Large intestine (tissue), 12 donors: ENCODE results near the gene RPL4. TPM values are rescaled to one million over a fixed set of nuclear protein-coding genes. Genes with fewer than 3 reads are reported as not detected.
A peak's percentile ranks its signal among the peaks of the same experiment; 100 is the strongest.

Source experiments
- DNase-seq, 2 donors: peaks; one replicate each; pipeline versions ENCODE4 v3.0.0 to v3.0.0-alpha.2; 2013
- H3K27ac ChIP-seq: one replicate; pipeline ENCODE4 v1.5.1; 2013; ENCODE audit warnings: low read length
- H3K27me3 ChIP-seq: 2 replicates; pipeline ENCODE4 v1.6.1; 2013; ENCODE audit warnings: low read length; ENCODE audit not compliant: control insufficient read depth, insufficient read depth
- H3K36me3 ChIP-seq: 2 replicates; pipeline ENCODE4 v1.6.1; 2013; ENCODE audit warnings: low read length; ENCODE audit not compliant: control insufficient read depth, insufficient read depth
- H3K4me1 ChIP-seq: one replicate; pipeline ENCODE4 v1.6.1; 2013; ENCODE audit warnings: low read length; ENCODE audit not compliant: control insufficient read depth, insufficient read depth
- H3K4me3 ChIP-seq: one replicate; pipeline ENCODE4 v1.5.1; 2013; ENCODE audit warnings: low read length
- H3K9me3 ChIP-seq: one replicate; pipeline ENCODE4 v1.6.1; 2013; ENCODE audit warnings: mild to moderate bottlenecking, low read depth, low read length, moderate library complexity; ENCODE audit not compliant: control insufficient read depth
- WGBS: methylation state at CpG from one replicate; pipeline ENCODE4 v1.1.5; 2013; ENCODE audit warnings: low lambda C conversion rate; ENCODE audit not compliant: insufficient coverage; 5-methylcytosine and 5-hydroxymethylcytosine counted together
- long read RNA-seq, 11 donors: transcript quantifications; one replicate each; lab custom pipeline, GENCODE V29; 2026
- polyA plus RNA-seq: library from polyadenylated mRNA; unstranded; fragments of 120-200 nt; gene quantifications from one replicate; pipeline ENCODE4 v1.2.1, GENCODE V29; 2013

RPL4 gene
- polyA plus RNA-seq, result 2,466 TPM
- long read RNA-seq, donor 1, transcript RPL4-213 (4 exons, 819 nt), result minor isoform, 12 of 776 reads
- long read RNA-seq, donor 1, transcript RPL4-212 (5 exons, 817 nt), result minor isoform, 8 of 776 reads
- long read RNA-seq, donor 1, transcript RPL4-201 (10 exons, 2,769 nt), result major isoform, 451 of 776 reads
- long read RNA-seq, donor 1, partial matches to known transcripts, result 242 of 776 reads
- long read RNA-seq, donor 1, other reads (novel, unspliced or antisense), result 54 of 776 reads
- long read RNA-seq, donor 2, transcript RPL4-213 (4 exons, 819 nt), result minor isoform, 36 of 1,525 reads
- long read RNA-seq, donor 2, transcript RPL4-210 (6 exons, 1,099 nt), result minor isoform, 17 of 1,525 reads
- long read RNA-seq, donor 2, transcript RPL4-201 (10 exons, 2,769 nt), result major isoform, 819 of 1,525 reads
- long read RNA-seq, donor 2, transcript RPL4-212 (5 exons, 817 nt), result minor isoform, 26 of 1,525 reads
- long read RNA-seq, donor 2, partial matches to known transcripts, result 553 of 1,525 reads
- long read RNA-seq, donor 2, other reads (novel, unspliced or antisense), result 64 of 1,525 reads
- long read RNA-seq, donor 3, result 0 reads
- long read RNA-seq, donor 4, transcript RPL4-201 (10 exons, 2,769 nt), result major isoform, 57 of 85 reads
- long read RNA-seq, donor 4, partial matches to known transcripts, result 22 of 85 reads
- long read RNA-seq, donor 4, other reads (novel, unspliced or antisense), result 0 of 85 reads
- long read RNA-seq, donor 5, transcript RPL4-210 (6 exons, 1,099 nt), result minor isoform, 12 of 830 reads
- long read RNA-seq, donor 5, transcript RPL4-212 (5 exons, 817 nt), result minor isoform, 14 of 830 reads
- long read RNA-seq, donor 5, transcript RPL4-201 (10 exons, 2,769 nt), result major isoform, 571 of 830 reads
- long read RNA-seq, donor 5, partial matches to known transcripts, result 211 of 830 reads
- long read RNA-seq, donor 5, other reads (novel, unspliced or antisense), result 15 of 830 reads
- long read RNA-seq, donor 6, transcript RPL4-201 (10 exons, 2,769 nt), result major isoform, 625 of 1,256 reads
- long read RNA-seq, donor 6, transcript RPL4-213 (4 exons, 819 nt), result minor isoform, 14 of 1,256 reads
- long read RNA-seq, donor 6, transcript RPL4-210 (6 exons, 1,099 nt), result minor isoform, 9 of 1,256 reads
- long read RNA-seq, donor 6, transcript RPL4-211 (2 exons, 593 nt), result minor isoform, 13 of 1,256 reads
- long read RNA-seq, donor 6, partial matches to known transcripts, result 531 of 1,256 reads
- long read RNA-seq, donor 6, other reads (novel, unspliced or antisense), result 53 of 1,256 reads
- long read RNA-seq, donor 7, transcript RPL4-210 (6 exons, 1,099 nt), result minor isoform, 6 of 720 reads
- long read RNA-seq, donor 7, transcript RPL4-212 (5 exons, 817 nt), result minor isoform, 11 of 720 reads
- long read RNA-seq, donor 7, transcript RPL4-211 (2 exons, 593 nt), result minor isoform, 5 of 720 reads
- long read RNA-seq, donor 7, transcript RPL4-201 (10 exons, 2,769 nt), result major isoform, 360 of 720 reads
- long read RNA-seq, donor 7, partial matches to known transcripts, result 306 of 720 reads
- long read RNA-seq, donor 7, other reads (novel, unspliced or antisense), result 25 of 720 reads
- long read RNA-seq, donor 8, transcript RPL4-201 (10 exons, 2,769 nt), result major isoform, 889 of 1,666 reads
- long read RNA-seq, donor 8, transcript RPL4-210 (6 exons, 1,099 nt), result minor isoform, 25 of 1,666 reads
- long read RNA-seq, donor 8, transcript RPL4-211 (2 exons, 593 nt), result minor isoform, 17 of 1,666 reads
- long read RNA-seq, donor 8, transcript RPL4-213 (4 exons, 819 nt), result minor isoform, 28 of 1,666 reads
- long read RNA-seq, donor 8, partial matches to known transcripts, result 626 of 1,666 reads
- long read RNA-seq, donor 8, other reads (novel, unspliced or antisense), result 62 of 1,666 reads
- long read RNA-seq, donor 9, transcript RPL4-201 (10 exons, 2,769 nt), result major isoform, 939 of 1,758 reads
- long read RNA-seq, donor 9, transcript RPL4-211 (2 exons, 593 nt), result minor isoform, 15 of 1,758 reads
- long read RNA-seq, donor 9, transcript RPL4-213 (4 exons, 819 nt), result minor isoform, 19 of 1,758 reads
- long read RNA-seq, donor 9, transcript RPL4-212 (5 exons, 817 nt), result minor isoform, 21 of 1,758 reads
- long read RNA-seq, donor 9, partial matches to known transcripts, result 657 of 1,758 reads
- long read RNA-seq, donor 9, other reads (novel, unspliced or antisense), result 94 of 1,758 reads
- long read RNA-seq, donor 10, transcript RPL4-201 (10 exons, 2,769 nt), result major isoform, 751 of 1,251 reads
- long read RNA-seq, donor 10, transcript RPL4-213 (4 exons, 819 nt), result minor isoform, 15 of 1,251 reads
- long read RNA-seq, donor 10, transcript RPL4-212 (5 exons, 817 nt), result minor isoform, 17 of 1,251 reads
- long read RNA-seq, donor 10, transcript RPL4-210 (6 exons, 1,099 nt), result minor isoform, 7 of 1,251 reads
- long read RNA-seq, donor 10, partial matches to known transcripts, result 376 of 1,251 reads
- long read RNA-seq, donor 10, other reads (novel, unspliced or antisense), result 78 of 1,251 reads
- long read RNA-seq, donor 11, transcript RPL4-201 (10 exons, 2,769 nt), result major isoform, 521 of 885 reads
- long read RNA-seq, donor 11, transcript RPL4-210 (6 exons, 1,099 nt), result minor isoform, 9 of 885 reads
- long read RNA-seq, donor 11, transcript RPL4-211 (2 exons, 593 nt), result minor isoform, 8 of 885 reads
- long read RNA-seq, donor 11, transcript RPL4-212 (5 exons, 817 nt), result minor isoform, 11 of 885 reads
- long read RNA-seq, donor 11, partial matches to known transcripts, result 280 of 885 reads
- long read RNA-seq, donor 11, other reads (novel, unspliced or antisense), result 47 of 885 reads

DNA sequence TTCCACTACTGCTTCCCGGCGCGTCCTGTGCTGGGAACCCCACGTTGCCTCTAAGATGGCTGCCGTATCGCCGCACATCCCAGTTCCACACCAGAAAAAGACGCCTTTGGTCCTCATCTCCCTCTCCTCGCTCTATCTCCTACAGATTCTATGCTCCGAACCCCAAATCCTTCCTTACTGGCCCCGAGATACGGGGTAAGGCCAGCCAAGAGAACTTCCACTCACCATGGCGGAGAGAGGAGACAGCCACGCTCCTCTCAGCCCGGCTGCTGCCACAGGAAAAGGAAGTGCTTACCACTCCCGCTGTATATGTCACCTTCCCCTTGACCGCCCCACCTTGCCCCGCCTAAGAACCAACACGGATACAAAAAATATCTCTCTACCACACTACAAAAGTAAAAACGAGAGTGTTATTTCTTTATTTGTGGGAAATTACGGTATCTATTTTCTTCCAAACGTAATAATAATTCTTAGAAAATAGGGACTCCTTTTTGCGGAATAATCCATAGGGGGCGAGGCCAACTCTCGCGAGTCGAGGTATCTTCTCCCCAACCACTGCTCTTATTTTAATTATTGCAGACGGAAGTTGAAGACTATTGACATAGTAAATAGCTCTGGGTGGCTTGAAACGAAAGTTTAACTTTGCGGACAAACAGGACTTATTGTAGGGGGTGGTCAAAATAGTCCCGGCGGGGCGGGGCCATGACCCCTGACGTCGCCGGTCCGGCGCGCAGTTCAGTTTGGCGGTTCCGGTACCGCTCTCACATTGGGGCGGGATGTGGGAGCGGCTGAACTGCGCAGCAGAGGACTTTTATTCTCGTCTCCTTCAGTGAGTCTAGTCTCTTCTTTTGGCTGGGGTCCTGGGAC is at the start of gene RPL4, which contains the start of gene ZWILCH:
RPL4 (minus strand) TSS at position 293 of the 867 bp plus-strand sequence; CDS start at position 228, 65 bp downstream.
ZWILCH (plus strand) TSS at position 764 of the 867 bp plus-strand sequence; CDS start at position 777, 13 bp downstream.
- Histone ChIP-seq H3K9me3 (no peaks in the 10 kb centered on the region), H3K27ac (peak within 1 kb of the TSS; percentile 73), H3K27me3 (no peaks in the 10 kb centered on the region), H3K4me3 (peak within 1 kb of the TSS; percentile 91), H3K36me3 (peaks cover 31% of the 10 kb centered on the region), H3K4me1 (peaks cover 9% of the 10 kb centered on the region)
- peak; percentile 77 to 94 for DNase-seq
- WGBS, result 8% methylated on average over 4 of the region's 46 CpGs

GRCh38 chr15:66545255-66545654 is 40.6 kb upstream of the RPL4 start:
- no peaks in the 10 kb centered on the region for H3K27me3 ChIP-seq
- H3K4me1 ChIP-seq, result no peaks in the 10 kb centered on the region
- H3K36me3 ChIP-seq, result peaks cover 6% of the 10 kb centered on the region
- DNase-seq, result no peak
- H3K27ac ChIP-seq, result no peak overlapping the region
- H3K9me3 ChIP-seq, result no peaks in the 10 kb centered on the region
- WGBS, result no CpG with 5 or more reads among the region's 1 CpG
- no peak overlapping the region for H3K4me3 ChIP-seq

DNA sequence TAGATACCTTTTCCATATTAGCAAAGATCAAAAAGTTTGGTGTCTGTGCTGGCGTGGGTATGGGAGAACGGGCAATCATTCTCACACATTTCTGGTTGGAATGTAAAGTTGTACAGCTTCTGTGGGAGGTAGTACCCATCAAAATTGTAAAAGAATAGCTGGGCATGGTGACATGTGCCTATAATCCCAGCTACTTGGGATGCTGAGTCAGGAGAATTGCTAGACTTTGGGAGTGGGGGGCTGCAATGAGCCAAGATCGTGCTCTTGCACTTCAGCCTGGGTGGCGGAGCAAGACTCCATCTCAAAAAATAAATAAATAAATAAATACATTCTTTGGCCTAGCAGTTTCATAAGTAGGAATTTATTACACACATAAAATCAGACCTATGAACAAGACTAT is 38.2 kb upstream of the RPL4 start:
- Histone ChIP-seq H3K27me3 (no peaks in the 10 kb centered on the region), H3K36me3 (peaks cover 13% of the 10 kb centered on the region), H3K4me1 (no peaks in the 10 kb centered on the region), H3K4me3 (no peak overlapping the region), H3K9me3 (no peaks in the 10 kb centered on the region), H3K27ac (no peak overlapping the region)
- 100% methylated on average over 1 of the region's 4 CpGs for WGBS
- DNase-seq, result no peak

DNA sequence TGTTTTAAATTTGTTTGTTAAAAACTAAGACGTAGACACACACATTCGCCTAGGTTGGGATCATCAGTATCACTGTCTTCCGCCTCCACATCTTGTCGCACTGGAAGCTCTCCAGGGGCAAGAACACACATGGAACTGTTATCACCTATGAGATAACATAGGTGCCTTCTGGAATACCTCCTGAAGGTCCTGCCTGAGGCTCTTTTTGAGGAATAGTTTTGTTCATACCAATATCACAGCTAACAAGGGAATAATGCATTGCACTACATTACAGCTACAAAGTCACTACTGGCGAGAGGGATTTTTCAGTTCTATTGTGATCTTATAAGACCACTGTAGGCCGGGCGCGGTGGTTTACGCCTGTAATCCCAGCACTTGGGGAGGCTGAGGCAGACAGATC is 30.4 kb upstream of the RPL4 start:
- WGBS, result 94% methylated on average over 2 of the region's 9 CpGs
- H3K4me3 ChIP-seq, result no peak overlapping the region
- H3K27ac ChIP-seq, result no peak overlapping the region
- no peak for DNase-seq
- H3K4me1 ChIP-seq, result no peaks in the 10 kb centered on the region
- peaks cover 11% of the 10 kb centered on the region for H3K36me3 ChIP-seq
- no peaks in the 10 kb centered on the region for H3K9me3 ChIP-seq
- H3K27me3 ChIP-seq, result no peaks in the 10 kb centered on the region

- DNase-seq, result no peak
- Histone ChIP-seq H3K36me3 (peaks cover 13% of the 10 kb centered on the region), H3K9me3 (no peaks in the 10 kb centered on the region), H3K27ac (no peak overlapping the region), H3K27me3 (no peaks in the 10 kb centered on the region), H3K4me3 (no peak overlapping the region), H3K4me1 (no peaks in the 10 kb centered on the region)
- 85% methylated on average over 3 of the region's 4 CpGs for WGBS
Observed at GRCh38 chr15:66524838-66525237, 20.2 kb upstream of the RPL4 start.

DNA sequence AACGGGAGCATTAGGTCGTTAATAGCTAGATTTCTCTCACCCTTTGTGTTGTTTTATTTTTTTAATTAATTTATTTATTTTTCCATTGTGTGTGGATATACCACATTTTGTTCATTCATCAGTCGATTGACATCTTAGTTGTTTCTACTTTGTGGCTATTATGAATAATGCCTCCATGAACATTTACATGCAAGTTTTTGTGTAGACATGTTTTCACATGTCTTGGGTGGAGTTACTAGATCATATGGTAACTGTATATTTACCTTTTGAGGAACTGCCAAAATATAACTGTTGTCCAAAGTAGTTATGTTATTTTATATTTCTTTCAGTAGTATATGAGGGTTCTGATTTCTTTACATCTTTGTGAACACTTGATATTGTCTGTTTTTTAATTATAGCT is 19.3 kb upstream of the RPL4 start:
- no peak for DNase-seq
- Histone ChIP-seq H3K27me3 (no peaks in the 10 kb centered on the region), H3K4me3 (no peak overlapping the region), H3K9me3 (no peaks in the 10 kb centered on the region), H3K4me1 (no peaks in the 10 kb centered on the region), H3K36me3 (peaks cover 11% of the 10 kb centered on the region), H3K27ac (no peak overlapping the region)
- WGBS, result 94% methylated on average over 3 of the region's 3 CpGs

- H3K27ac ChIP-seq, result no peak overlapping the region
- no CpG with 5 or more reads among the region's 2 CpGs for WGBS
- no peaks in the 10 kb centered on the region for H3K27me3 ChIP-seq
- peaks cover 17% of the 10 kb centered on the region for H3K36me3 ChIP-seq
- no peak for DNase-seq
- no peaks in the 10 kb centered on the region for H3K4me1 ChIP-seq
- H3K4me3 ChIP-seq, result no peak overlapping the region
- H3K9me3 ChIP-seq, result no peaks in the 10 kb centered on the region
Observed at GRCh38 chr15:66515901-66516322, 11.3 kb upstream of the RPL4 start.
